Sigmoid colon (tissue), 4 donors: Measurements from ENCODE around the gene CNKSR3.

Experiments used
- CTCF ChIP-seq, 4 experiments: fragments of 450-650 bp in 3 of 4; fragments of 200-600 bp in 1 of 4; IDR thresholded peaks; one replicate each; pipeline ENCODE4 v1.5.1; 2016 to 2019; ENCODE audit warnings: antibody characterized with exemption in 4 of 4, mild to moderate bottlenecking in 3 of 4, moderate library complexity in 2 of 4
- EP300 ChIP-seq, 4 donors: sonication (generic); formaldehyde crosslinking; IDR thresholded peaks; one replicate each; pipeline ENCODE4 v1.6.1; 2017; ENCODE audit warnings: antibody characterized with exemption in 4 of 4
- POLR2A ChIP-seq, 2 donors: fragments of 450-650 bp; IDR thresholded peaks; one replicate each; pipeline ENCODE4 v1.6.1; 2016; ENCODE audit warnings: antibody characterized with exemption in 2 of 2, mild to moderate bottlenecking in 2 of 2, moderate library complexity in 2 of 2
- POLR2AphosphoS5 ChIP-seq, 4 donors: sonication (generic); formaldehyde crosslinking; IDR thresholded peaks; one replicate each; pipeline ENCODE4 v1.6.1; 2017; ENCODE audit warnings: antibody characterized with exemption in 4 of 4

GRCh38 chr6:154450498-154450897 is 60.0 kb downstream of the CNKSR3 start:
- TF ChIP-seq POLR2A (IDR thresholded peaks at IDR 0.05) (no peak), CTCF (IDR thresholded peaks at IDR 0.05) (no peak), EP300 (IDR thresholded peaks at IDR 0.05) (no peak), POLR2AphosphoS5 (IDR thresholded peaks at IDR 0.05) (no peak)
